Erythroblast (primary cell): ENCODE measurements around the gene ATP1A3.
"Not testable (repeated sequence)": the region's sequence is repeated elsewhere in the genome, so short reads cannot be mapped to it uniquely, and the experiment has no call there.

Experiments
- DNase-seq, 2 experiments: peaks; one replicate each; lab custom pipeline; 2025; lab: John Stamatoyannopoulos, UW
- GATA1 ChIP-seq: IDR thresholded peaks from 2 replicates; pipeline ENCODE4 v1.6.1; 2011; ENCODE audit warnings: low read depth, mild to moderate bottlenecking, control low read depth, low read length, moderate library complexity
- POLR2A ChIP-seq: IDR thresholded peaks from 2 replicates; pipeline ENCODE4 v1.6.1; 2011; ENCODE audit warnings: mild to moderate bottlenecking, low read length

The ATP1A3 gene

GRCh38 chr19:42023943-42024260 lies 29.9 kb upstream of the ATP1A3 start:
- TF ChIP-seq POLR2A (no peak), GATA1 (no peak)
- no peak for DNase-seq

GRCh38 chr19:42023121-42023942 lies 29.3 kb upstream of the ATP1A3 start:
- peak; percentile 30 to 72 for DNase-seq

GRCh38 chr19:42022616-42023015 lies 28.6 kb upstream of the ATP1A3 start:
- TF ChIP-seq POLR2A (no peak), GATA1 (no peak)
- DNase-seq: no peak

More at GRCh38 chr19:42023121-42023942, 29.3 kb upstream of the ATP1A3 start:
- TF ChIP-seq POLR2A (no peak), GATA1 (no peak)

- TF ChIP-seq POLR2A (no peak), GATA1 (no peak)
- no peak for DNase-seq
These were observed 27.2 kb upstream of the ATP1A3 start for GRCh38 chr19:42021185-42021584.

GRCh38 chr19:42018503-42019193 lies 24.6 kb upstream of the ATP1A3 start:
- no peak for TF ChIP-seq POLR2A
- no peak for TF ChIP-seq GATA1

GRCh38 chr19:42017040-42017439 lies 23.0 kb upstream of the ATP1A3 start:
- TF ChIP-seq GATA1 (no peak), POLR2A (no peak)
- no peak for DNase-seq

More at GRCh38 chr19:42018503-42019193, 24.6 kb upstream of the ATP1A3 start:
- DNase-seq: peak; percentile 25 to 59

GRCh38 chr19:42012747-42013146 lies 18.7 kb upstream of the ATP1A3 start:
- not testable (repeated sequence) for DNase-seq

GRCh38 chr19:42010245-42011126 lies 16.5 kb upstream of the ATP1A3 start:
- TF ChIP-seq POLR2A (no peak), GATA1 (no peak)
- DNase-seq: peak; percentile 58 to 81

GRCh38 chr19:42006569-42006968 lies 12.5 kb upstream of the ATP1A3 start:
- DNase-seq: no peak
- TF ChIP-seq GATA1: no peak
- no peak for TF ChIP-seq POLR2A

GRCh38 chr19:42005504-42005903 lies 11.5 kb upstream of the ATP1A3 start:
- DNase-seq: no peak
- no peak for TF ChIP-seq GATA1
- TF ChIP-seq POLR2A: no peak

- TF ChIP-seq GATA1 (no peak), POLR2A (no peak)
- DNase-seq: no peak
These were observed 9.7 kb upstream of the ATP1A3 start for GRCh38 chr19:42003506-42004294.

GRCh38 chr19:41999878-42000208 lies 5.8 kb upstream of the ATP1A3 start:
- DNase-seq: no peak
- TF ChIP-seq POLR2A (no peak), GATA1 (no peak)
